Hindlimb muscle (tissue), 1 donor: ENCODE results near the gene WDR87. TPM values are rescaled to one million over a fixed set of nuclear protein-coding genes. Genes with fewer than 3 reads are reported as not detected.

Source experiments
- DNase-seq: peaks from one replicate; pipeline ENCODE4 v3.0.0-alpha.2; 2013
- polyA plus RNA-seq: library from polyadenylated mRNA; unstranded; fragments of 120-200 nt; gene quantifications from one replicate; pipeline ENCODE4 v1.2.1, GENCODE V29; 2013; ENCODE audit not compliant: insufficient read length

WDR87 gene
- polyA plus RNA-seq, result 0.31 TPM

- no peak for DNase-seq
These were observed at the start of gene WDR87 for GRCh38 chr19:37905946-37906868. TSS of gene WDR87 (minus strand) at chr19:37906594. CDS start at chr19:37898239, 8,355 bp downstream.

- no peak for DNase-seq
These were observed 49.6 kb upstream of the WDR87 start for GRCh38 chr19:37955986-37956385.

GRCh38 chr19:37954421-37954874 lies 48.1 kb upstream of the WDR87 start:
- no peak for DNase-seq

- DNase-seq, result no peak
These were observed 47.5 kb upstream of the WDR87 start for GRCh38 chr19:37953918-37954303.

- no peak for DNase-seq
These were observed 47.0 kb upstream of the WDR87 start for GRCh38 chr19:37953171-37953917.

- DNase-seq, result no peak
These were observed 45.4 kb upstream of the WDR87 start for GRCh38 chr19:37951816-37952210.

GRCh38 chr19:37950471-37951175 lies 44.2 kb upstream of the WDR87 start:
- no peak for DNase-seq

- DNase-seq, result no peak
These were observed 42.0 kb upstream of the WDR87 start for GRCh38 chr19:37948362-37948761.

GRCh38 chr19:37947778-37948177 lies 41.4 kb upstream of the WDR87 start:
- no peak for DNase-seq

- DNase-seq, result no peak
These were observed 39.7 kb upstream of the WDR87 start for GRCh38 chr19:37946132-37946531.

- DNase-seq, result no peak
These were observed 37.1 kb upstream of the WDR87 start for GRCh38 chr19:37943480-37943879.

- no peak for DNase-seq
These were observed 36.1 kb upstream of the WDR87 start for GRCh38 chr19:37942516-37942902.

GRCh38 chr19:37941782-37942515 lies 35.6 kb upstream of the WDR87 start:
- no peak for DNase-seq

GRCh38 chr19:37938353-37938752 lies 32.0 kb upstream of the WDR87 start:
- no peak for DNase-seq

- DNase-seq, result no peak
These were observed 30.5 kb upstream of the WDR87 start for GRCh38 chr19:37936886-37937285.

GRCh38 chr19:37936166-37936565 lies 29.8 kb upstream of the WDR87 start:
- DNase-seq, result no peak

GRCh38 chr19:37935341-37935740 lies 28.9 kb upstream of the WDR87 start:
- DNase-seq, result no peak

GRCh38 chr19:37933937-37934358 lies 27.6 kb upstream of the WDR87 start:
- no peak for DNase-seq

- DNase-seq, result no peak
These were observed 26.9 kb upstream of the WDR87 start for GRCh38 chr19:37932985-37933936.

GRCh38 chr19:37931881-37932655 lies 25.7 kb upstream of the WDR87 start:
- peak; percentile 48 for DNase-seq
